Uterus (tissue), 2 donors: ENCODE results near the gene C10orf90.

Experiments used
- CTCF ChIP-seq, 4 experiments: fragments of 200-600 bp in 2 of 4; fragments of 450-650 bp in 2 of 4; sonication (generic) in 2 of 4; IDR thresholded peaks; one replicate each; pipeline ENCODE4 v1.5.1; 2016 to 2019; ENCODE audit warnings: antibody characterized with exemption in 4 of 4, mild to moderate bottlenecking in 2 of 4, moderate library complexity in 1 of 4
- POLR2A ChIP-seq, 2 donors: fragments of 450-650 bp; IDR thresholded peaks; one replicate each; pipeline ENCODE4 v1.6.1; 2016; ENCODE audit warnings: antibody characterized with exemption in 2 of 2, mild to moderate bottlenecking in 1 of 2, moderate library complexity in 1 of 2

GRCh38 chr10:126634911-126635310, 35.6 kb downstream of the C10orf90 start:
- no peak for TF ChIP-seq CTCF (IDR thresholded peaks at IDR 0.05)
- no peak for TF ChIP-seq POLR2A (IDR thresholded peaks at IDR 0.05)
